ENCODE results near the gene MED15.

The MED15 gene

GRCh38 chr22:20625270-20625669 lies 117.9 kb downstream of the MED15 start:
- DNase-seq (ENCODE audit: low spot score), result no peak

- no peak for DNase-seq (ENCODE audit: low spot score)
Measured at GRCh38 chr22:20626811-20627210, 119.4 kb downstream of the MED15 start.

DNA sequence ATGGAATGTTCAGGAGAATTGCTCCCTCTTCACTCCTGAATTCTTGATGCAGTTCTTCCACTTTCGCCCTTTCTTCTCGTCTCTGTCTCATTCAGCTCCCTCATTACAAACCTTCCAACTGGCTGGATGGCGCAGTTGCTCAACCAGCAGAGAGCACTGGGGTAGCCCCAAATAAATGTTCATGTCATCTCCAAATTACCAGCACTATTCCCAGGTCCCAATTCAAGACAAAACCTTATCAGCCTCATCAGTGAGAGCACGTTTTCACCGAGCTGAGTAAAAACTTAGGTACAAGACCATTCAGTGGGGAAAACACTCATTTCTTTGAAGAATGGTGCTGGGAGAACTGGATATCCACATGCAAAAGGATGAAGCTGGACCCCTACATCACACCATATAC lies 120.0 kb downstream of the MED15 start:
- no peak for DNase-seq (ENCODE audit: low spot score)

DNA sequence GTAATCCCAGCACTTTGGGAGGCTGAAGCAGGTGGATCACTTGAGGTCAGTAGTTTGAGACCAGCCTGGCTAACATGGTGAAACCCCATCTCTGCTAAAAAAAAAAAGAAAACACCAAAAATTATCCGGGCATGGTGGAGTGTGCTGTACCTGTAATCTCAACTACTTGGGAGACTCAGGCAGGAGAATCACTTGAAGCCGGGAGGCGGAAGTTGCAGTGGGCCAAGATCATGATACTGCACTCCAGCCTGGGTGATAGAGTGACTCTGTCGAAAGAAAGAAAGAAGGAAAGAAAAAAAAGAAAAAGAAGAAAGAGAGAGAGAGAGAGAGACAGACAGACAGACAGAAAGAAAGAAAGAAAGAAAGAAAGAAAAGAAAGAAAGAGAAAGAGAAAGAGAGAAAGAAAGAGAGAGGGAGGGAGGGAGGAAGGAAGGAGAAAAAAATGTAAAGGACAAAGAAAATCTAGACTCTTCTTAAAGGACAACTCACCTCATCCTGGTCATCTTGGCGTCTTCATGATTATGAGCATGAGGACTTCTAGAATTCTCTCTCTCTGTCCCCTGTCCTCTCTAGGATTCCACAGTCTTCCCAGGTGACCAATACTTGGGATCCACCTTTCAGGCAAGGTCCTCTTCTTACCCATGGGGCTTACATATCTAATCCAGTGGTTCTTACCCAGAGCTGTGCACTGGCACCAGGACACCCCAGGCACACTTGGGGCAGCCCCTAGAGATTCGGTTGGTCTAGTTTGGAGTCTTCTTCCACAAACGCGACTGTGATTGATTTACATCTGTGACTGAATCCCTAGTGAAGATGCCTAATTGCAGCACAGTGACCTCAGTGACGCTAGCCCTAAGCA lies 120.9 kb downstream of the MED15 start:
- DNase-seq (ENCODE audit: low spot score), result no peak

DNA sequence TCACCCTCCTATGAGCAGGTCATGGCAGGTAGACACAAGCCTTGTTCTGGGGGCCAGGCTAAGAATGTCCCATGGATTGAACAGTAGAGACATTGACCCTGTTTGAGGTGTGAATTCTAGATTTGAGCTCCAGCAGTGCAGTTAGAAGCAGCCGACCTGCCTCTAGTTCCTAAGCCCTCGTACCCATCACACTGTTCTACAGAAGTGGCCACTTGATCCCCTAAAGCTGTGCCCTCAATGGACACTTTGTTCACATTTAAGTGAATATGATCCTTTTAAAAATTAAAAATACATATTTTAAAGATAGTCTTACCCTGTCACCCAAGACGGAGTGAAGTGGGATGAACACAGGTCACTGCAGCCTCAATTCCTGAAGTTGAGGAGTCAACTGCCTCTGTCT lies 122.0 kb downstream of the MED15 start:
- DNase-seq (ENCODE audit: low spot score), result no peak

DNA sequence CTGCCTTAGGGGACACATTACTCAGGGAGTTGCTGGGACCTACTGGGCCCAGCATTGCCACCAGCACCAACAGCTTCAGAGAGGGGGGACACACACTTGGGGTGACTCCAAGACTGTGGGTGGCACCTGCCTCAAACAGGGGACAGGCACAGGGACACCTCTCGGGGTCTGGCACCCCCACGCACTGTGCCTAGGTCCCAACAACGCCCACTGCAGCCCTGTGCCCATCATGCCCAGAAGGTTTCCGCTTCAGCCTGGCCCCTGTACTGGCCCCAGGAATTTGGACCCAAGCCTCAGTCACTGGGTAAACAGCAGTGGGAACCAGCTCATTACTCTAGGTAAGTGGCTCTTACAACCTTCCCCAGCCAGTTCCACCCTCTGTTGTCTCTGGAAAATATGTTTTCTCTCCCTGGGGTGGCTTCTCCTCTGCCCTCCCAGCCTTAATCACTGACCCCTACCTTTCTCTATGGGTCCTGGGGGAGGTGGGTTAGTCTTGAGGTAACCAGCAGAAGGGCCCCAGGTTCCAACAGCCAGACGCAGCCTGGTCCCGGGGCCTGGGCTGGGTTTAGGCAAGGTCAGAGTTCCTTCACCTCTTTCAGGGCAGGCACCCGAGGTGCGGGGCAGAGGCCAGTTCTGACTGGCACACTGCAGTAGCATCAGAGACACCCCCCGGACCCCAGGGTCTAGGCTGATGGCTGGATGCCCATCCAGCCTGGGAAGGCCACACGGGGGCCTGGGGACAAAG lies 123.6 kb downstream of the MED15 start:
- no peak for DNase-seq (ENCODE audit: low spot score)

- no peak for DNase-seq (ENCODE audit: low spot score)
Measured at GRCh38 chr22:20632082-20632481, 124.7 kb downstream of the MED15 start.

- DNase-seq (ENCODE audit: low spot score), result no peak
Measured at GRCh38 chr22:20632518-20632917, 125.1 kb downstream of the MED15 start.

DNA sequence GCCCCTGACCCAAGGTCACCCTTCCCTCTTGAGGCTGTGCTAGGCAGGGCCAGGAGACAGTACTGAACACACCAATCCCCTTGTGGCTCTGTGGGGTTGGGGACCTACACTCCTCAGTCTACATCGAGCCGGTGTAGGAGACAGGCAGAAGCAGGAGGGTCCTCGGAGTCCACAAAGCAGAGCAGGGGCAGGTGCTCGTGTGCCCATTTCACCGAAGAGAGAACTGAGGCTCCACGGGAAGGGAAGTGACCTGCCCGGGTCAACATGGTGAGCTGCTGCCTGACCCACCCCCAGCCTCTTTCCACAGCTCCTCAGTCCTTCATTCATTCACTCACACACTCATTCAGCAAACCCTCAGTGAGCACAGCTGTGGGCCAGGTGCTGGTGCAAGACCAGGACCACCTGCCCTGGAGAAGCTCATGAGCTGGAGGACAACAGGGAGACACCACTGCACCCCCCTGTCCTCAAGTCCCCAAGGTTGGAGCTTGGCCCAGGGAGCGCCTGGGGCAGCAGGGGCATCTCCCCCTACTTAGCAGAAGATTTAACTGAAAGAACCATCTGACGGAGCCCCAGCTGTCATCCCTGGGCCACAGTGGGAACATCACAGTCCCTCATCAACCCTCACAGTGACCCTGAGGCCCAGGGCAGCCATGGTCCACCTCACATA lies 127.3 kb downstream of the MED15 start:
- no peak for DNase-seq (ENCODE audit: low spot score)

GRCh38 chr22:20635227-20635591 lies 127.8 kb downstream of the MED15 start:
- DNase-seq (ENCODE audit: low spot score), result no peak

GRCh38 chr22:20636075-20636812 lies 128.8 kb downstream of the MED15 start:
- DNase-seq (ENCODE audit: low spot score), result no peak

- no peak for DNase-seq (ENCODE audit: low spot score)
Measured at GRCh38 chr22:20636945-20637344, 129.5 kb downstream of the MED15 start.
